Measurements from ENCODE around the gene DGUOK.
"Not testable (repeated sequence)": the region's sequence is repeated elsewhere in the genome, so short reads cannot be mapped to it uniquely, and the experiment has no call there.

Gene DGUOK

GRCh38 chr2:73926493-73927327, at the start of gene DGUOK:
DGUOK (plus strand) TSS chr2:73926880; CDS start chr2:73926911, 31 bp downstream.
- DNase-seq = peak; percentile 98 to 99

DNA sequence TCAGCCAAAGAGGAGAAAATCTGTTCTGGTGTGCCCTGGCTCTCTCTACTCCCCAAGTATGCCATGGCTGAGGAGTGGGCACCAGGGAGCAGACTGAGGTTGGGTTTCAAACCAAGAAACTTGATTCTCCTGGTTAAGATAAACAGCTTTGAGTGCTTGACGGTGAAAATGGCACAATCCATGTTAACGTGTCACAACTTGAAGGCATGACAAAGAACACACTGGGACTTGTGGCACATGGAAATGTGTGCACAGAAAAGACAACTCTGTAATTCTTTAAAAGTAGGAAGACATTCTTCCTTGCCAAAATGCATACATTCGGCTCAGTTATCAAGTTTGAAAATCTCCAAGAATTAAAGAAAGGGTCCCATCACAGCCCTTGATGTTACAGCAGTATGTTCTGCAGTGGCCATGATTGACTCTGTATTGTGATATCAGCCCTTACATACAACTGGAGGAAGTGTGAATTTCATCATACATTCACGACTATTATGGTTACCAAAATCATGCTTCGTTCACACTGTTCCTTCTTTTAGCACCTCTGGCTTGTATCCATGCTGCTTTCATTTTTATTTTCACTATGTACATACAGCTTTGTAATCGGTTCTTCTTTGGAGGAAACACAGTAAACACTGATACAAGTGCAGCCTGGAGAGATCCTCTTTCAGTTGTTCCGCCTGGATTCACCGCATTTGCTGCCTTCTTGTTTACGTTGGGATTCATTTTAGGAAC, 49.4 kb upstream of the DGUOK start:
- no peak for DNase-seq

DNA sequence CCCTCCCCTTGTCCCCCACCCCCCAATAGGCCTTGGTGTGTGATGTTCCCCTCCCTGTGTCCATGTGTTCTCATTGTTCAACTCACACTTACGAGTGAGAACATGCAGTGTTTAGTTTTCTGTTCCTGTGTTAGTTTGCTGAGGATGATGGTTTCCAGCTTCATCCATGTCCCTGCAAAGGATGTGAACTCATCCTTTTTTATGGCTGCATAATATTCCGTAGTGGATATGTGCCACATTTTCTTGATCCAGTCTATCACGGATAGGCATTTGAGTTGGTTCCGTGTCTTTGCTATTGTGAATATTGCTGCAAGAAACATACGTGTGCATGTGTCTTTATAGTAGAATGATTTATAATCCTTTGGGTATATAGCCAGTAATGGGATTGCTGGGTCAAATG, 48.7 kb upstream of the DGUOK start:
- not testable (repeated sequence) for DNase-seq

- DNase-seq = no peak
These were observed 41.3 kb upstream of the DGUOK start for GRCh38 chr2:73885406-73885805.

- DNase-seq = no peak
These were observed 40.3 kb upstream of the DGUOK start for GRCh38 chr2:73886357-73886756.

DNA sequence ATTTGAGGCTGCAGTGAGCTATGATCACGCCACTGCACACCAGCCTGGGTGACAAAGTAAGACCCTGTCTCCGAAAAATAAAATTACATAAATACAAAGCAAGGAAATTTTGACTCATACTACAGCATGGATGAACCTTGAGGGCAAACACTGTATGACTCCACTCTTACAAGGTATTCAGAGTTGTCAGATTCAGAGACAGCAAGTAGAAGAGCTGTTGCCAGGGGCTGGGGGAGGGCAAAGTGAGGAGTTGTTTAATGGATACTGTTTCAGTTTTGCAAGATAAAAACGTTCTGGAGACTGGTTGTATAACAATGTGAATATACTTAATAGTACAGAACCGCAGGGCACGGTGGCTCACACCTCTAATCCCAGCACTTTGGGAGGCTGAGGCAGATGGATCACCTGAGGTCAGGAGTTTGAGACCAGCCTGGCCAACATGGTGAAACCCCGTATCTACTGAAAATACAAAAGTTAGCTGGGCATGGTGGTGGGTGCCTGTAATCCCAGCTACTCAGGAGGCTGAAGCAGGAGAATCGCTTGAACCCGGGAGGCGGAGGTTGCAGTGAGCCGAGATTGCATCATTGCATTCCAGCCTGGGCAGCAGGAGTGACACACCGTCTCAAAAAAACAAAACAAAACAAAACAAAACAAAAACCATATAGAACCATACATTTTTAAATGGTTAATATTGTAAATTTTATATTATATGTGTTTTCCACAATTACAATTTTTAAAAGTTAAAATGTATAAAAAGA, 38.9 kb upstream of the DGUOK start:
- not testable (repeated sequence) for DNase-seq

DNA sequence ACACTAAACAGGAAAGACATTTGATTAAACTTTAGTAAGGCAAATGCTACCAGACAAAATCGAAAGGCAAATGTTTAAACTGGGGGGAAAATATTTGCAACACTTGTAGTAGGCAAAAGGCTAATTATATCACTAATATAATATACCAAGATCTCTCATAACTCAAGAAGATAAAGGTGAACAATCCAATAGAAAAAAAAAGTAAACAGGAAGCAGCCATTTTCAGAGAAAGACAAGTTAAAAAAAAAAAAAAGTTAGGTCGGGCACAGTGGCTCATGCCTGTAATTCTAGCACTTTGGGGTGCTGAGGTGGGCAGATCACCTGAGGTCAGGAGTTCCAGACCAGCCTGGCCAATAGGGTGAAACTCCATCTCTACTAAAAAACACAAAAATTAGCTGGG, 38.3 kb upstream of the DGUOK start:
- DNase-seq = no peak

DNA sequence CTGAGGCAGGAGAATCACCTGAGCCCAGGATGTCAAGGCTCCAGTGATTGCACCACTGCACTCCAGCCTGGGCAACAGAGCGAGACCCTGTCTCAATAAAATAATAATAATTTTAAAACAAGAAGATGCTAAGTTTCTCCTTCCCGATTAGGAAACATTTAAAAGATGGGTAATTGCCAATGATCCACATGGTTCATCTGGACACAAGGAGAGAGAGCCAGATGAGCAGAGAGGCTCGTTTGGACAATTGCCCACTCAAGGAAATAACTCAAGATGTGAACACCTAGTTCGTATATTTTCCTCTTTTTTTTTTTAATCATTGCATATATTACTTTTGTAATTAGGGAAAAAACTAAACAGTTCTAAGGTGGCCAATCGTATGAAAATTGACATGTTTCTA, 37.5 kb upstream of the DGUOK start:
- DNase-seq = no peak

- no peak for DNase-seq
These were observed 36.2 kb upstream of the DGUOK start for GRCh38 chr2:73890301-73891092.

DNA sequence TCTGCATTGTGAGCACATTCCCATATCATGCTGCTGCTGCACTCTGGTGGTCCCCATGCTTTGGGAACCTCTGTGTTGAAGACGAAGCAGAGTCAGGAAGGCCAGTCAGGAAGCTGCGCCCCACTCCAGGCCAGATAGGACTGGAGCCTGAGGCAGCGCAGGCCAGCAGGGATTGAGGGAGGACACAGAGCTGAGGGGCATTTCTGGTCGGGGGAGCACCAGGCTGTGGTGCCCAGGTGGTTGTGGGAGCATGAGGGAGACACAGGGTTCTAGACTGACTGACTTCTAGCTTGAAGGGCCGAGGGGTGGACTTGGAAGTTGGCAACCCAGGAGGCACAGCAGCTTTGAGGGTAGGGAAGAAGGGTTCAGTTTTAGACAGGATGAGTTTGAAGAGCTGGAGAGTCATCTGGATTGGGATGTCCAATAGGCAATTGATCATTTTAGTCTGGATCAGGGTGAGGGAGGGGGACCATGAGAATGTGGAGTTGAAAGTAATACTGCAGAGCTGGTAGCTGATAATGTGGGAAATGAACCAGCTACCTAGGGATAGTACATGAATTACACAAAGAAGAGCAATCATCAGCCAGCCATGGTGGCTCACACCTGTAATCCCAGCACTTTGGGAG, 35.3 kb upstream of the DGUOK start:
- DNase-seq = no peak

DNA sequence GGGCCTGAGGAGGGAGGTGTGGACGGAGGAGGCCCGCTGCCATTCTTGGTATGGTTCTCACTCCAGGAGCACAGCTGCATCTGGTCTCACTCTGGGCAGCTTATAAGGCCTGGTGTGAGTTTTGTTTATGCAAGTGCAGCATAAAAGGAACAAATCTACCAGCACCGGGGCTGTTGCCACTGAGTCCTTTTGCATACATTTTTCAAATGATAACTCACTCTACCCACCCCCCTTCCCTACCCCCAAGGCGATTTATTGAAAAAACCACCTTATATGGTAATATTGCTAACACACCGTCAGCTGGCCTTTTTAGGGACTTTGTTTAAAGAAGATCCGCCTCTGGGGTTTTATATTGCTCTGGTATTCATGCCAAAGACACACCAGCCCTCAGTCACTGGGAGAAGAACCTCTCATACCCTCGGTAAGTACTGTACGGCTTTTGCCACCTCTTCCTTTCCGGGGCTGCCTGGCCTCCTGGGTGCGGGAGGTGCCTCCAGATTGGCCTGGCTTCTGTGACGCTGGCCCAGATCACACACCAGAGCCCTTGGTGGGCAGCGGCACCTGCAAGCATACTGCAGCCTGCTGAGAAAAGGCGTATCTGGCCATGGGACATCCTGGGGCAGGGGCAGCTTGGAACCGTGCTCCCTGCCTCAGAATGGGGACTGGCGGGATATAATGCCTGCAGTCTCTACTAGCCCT, 33.9 kb upstream of the DGUOK start, which contains the start of gene ACTG2:
ACTG2 (plus strand) TSS at position 378 of the 699 bp plus-strand sequence. CDS start 8,304 bp downstream, outside the sequence.
- no peak for DNase-seq

DNA sequence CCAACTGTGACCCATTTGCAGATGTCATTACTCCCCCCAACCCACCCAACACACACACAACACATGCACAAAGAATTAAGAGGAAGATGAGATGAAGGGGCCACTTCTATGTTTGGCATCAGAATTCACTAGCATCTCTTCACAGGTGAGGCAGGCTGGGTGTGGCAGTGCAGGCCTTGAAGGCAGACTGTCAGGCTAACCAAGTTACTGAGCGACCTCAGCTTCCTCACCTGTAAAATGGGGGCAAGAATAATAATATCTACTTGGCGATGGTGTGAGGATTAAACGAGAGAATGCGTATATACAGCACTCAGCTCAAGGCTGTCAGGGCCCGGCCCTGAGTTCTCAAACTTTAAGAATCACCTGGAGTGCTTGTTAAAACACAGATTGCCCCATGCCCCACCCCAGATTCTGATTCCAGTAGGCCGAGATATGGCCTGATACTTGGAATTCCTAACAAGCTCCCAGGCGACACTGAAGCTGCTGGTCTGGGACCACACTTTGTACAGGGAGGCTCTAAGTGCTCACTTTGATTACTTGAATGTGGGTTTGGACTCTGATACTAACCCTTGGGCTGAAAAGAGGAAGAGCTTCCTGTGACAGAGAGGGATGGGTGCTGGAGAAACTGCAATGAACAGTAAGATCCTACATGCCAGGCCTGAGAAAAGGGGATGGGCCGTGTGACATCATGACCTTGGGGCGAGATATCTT, 32.8 kb upstream of the DGUOK start:
- no peak for DNase-seq

DNA sequence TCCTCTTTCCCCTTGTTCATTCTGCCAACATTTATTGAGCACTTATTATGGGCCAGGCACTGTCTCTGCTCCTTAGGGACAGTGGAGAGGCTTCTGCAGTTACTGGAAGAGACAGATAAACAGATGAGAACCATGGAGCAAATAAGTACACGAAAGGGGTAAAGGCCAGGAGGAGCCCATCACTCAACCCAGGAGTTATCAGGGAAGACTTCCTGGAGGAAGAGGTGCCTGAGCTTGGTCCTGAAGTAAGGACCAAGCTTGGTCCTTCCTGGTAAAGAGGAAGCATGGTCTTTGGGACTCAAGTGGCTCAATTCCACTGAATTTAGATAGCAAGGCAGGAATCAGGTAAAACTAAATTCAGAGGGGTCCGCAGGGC, 32.2 kb upstream of the DGUOK start:
- no peak for DNase-seq

GRCh38 chr2:73894877-73895276, 31.8 kb upstream of the DGUOK start:
- DNase-seq = no peak

DNA sequence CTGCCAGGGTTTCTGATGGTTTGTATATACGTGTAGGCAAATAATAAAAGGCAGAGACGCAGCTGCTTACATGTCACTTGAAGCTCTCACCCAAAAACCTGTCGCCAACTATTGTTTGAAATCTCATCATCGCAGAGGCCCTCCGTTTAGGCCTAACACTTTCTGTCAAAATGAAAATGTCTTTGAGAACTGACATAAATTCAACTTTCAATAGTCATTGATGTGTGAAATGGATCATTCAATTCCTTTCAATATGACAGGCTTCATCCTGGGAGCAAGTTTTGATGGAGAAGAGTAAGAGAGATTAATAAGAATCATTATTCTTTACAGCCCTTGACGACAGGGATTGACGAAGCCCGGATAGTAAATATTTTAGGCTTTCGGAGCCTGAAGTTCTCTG, 31.2 kb upstream of the DGUOK start:
- DNase-seq = no peak

DNA sequence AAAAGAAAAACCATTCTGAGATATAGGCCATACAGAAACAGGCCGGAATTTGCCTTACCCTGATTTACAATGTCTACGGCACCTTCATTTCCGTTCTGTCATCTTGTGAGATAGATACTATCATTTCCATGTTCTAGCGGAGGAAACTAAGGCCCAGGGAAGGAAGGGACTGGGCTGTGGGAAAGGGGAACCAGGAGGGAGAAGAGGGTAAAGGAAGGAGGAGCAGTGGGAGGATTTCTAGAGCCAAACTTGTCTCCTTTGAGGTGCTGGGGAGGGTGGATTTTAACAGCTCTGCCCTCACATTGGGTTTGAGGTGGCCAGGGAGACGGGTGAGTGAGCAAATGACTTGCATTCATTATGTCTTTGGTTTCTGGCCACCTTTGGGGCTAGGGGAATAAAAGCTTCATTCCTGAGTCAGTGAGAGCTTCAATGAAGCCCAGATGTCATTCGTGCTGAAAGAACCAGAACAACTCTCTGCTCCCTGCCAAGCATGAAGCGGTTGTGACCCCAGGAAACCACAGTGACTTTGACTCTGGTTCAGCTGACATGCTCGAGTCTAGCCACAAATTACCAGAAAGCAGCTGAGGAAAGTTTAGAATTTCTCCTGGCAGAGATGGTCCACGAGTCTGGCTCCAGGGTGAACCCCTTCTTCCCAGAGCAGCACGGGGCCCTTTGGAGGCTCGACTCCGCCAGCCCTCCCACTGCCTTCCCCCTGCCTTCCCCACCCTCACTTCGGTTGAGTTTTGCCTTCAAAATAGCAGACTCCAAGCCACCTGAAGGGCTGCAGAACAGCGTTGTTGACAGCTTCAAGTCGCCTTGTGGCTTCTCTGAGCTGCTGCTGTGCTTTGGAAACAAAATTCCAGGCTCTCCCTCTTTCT, 30.1 kb upstream of the DGUOK start:
- DNase-seq = no peak

DNA sequence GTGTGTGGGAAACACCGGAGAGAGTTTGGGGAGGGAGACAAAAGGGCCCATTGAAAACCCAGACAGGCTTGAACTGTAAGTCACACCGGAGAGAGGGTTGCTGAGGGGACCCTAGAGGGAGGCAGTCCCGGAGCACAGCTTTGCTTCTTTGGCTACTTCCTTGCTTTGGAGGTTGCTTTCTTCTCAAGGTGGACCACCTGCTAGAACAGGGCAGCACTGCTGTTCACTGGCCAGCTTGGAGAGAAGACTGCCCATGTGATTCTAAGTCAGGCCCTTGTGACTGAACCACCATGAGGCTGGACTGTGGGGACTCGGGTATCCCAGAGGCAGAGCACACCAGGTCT, 29.5 kb upstream of the DGUOK start:
- no peak for DNase-seq

DNA sequence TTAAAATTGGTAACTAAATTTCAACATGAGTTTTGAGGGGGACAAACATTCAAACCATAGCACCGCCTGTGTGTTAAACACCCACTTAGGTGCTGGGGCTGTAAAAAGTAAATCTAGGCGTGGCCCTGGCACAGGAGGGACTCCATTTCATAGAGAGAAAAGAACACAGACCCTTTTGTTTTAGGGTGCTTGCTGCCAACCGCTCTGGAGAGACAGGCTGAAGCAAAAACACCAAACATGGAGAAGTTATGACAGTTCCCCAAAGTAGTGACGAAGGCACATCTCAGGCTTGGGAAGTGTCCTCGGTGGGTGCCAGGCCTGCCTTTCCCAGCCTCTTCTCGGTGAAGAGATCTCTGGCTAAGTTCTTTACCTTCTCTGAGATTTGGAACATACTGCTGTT, 28.7 kb upstream of the DGUOK start:
- DNase-seq = no peak

DNA sequence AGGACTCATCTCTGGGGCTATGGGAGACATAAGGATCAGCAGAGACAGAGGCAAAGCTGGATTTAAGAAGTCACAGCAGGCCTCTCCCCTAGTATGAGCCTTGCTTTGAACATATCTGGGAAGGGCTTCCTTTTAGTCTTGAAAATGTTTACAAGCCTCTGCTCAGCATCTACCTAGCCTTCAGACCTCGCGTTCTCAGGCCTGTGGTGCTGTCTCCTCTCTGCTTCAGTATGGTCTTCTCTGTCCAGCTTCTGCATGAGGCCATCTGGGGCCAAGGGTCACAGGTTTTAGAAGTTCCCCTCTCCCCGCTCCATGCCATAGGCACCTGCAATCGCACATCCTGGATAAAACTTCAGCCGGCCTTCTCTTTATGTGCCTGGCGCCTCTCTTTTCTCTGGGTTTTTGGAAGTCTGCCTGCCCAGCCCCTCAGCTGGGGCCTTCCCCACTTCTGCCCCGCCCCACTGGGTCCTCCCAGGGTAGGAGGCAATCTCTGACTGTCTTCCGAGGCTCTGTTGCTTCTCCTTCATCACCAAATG, 26.8 kb upstream of the DGUOK start:
- no peak for DNase-seq

- DNase-seq = no peak
These were observed 25.5 kb upstream of the DGUOK start for GRCh38 chr2:73901143-73901542.
